Measurements from ENCODE around the gene TTC7B.

GRCh38 chr14:90812109-90812508 lies 4.1 kb downstream of the TTC7B start:
- TF ChIP-seq POLR2A (IDR thresholded peaks at IDR 0.05; ENCODE audit: low read depth, low read length), result no peak
- TF ChIP-seq POLR2AphosphoS5 (IDR thresholded peaks at IDR 0.05; ENCODE audit: low read depth, low read length), result no peak
- no peak for TF ChIP-seq TAF1 (IDR thresholded peaks at IDR 0.05; ENCODE audit: borderline replicate concordance, low read depth, low read length)
